ENCODE results near the gene LITAF.

DNA sequence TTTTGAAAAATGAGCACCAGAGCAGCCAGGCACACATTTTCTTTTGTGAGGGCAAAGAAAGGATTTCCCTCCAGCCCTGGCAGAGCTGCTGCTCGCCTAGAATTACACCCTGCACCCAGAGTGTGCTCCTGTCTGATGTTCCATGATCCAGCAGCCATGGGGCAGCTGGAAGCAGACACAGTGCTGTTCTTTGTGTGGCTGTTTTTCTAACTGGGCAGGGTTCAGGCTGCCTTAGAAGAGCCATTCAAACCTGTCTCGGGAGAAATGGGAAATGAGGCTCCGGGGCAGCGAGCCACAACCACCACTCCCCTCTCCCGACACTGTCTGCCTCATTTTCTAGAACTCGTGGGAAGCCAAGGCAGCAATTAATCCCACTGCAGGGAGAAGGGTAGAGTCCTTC is 28.9 kb downstream of the LITAF start:
- no peak for TF ChIP-seq EP300 (IDR thresholded peaks at IDR 0.05)
- TF ChIP-seq, protein P1, sequence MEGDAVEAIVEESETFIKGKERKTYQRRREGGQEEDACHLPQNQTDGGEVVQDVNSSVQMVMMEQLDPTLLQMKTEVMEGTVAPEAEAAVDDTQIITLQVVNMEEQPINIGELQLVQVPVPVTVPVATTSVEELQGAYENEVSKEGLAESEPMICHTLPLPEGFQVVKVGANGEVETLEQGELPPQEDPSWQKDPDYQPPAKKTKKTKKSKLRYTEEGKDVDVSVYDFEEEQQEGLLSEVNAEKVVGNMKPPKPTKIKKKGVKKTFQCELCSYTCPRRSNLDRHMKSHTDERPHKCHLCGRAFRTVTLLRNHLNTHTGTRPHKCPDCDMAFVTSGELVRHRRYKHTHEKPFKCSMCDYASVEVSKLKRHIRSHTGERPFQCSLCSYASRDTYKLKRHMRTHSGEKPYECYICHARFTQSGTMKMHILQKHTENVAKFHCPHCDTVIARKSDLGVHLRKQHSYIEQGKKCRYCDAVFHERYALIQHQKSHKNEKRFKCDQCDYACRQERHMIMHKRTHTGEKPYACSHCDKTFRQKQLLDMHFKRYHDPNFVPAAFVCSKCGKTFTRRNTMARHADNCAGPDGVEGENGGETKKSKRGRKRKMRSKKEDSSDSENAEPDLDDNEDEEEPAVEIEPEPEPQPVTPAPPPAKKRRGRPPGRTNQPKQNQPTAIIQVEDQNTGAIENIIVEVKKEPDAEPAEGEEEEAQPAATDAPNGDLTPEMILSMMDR (IDR thresholded peaks at IDR 0.05) = no peak
- TF ChIP-seq POLR2A (IDR thresholded peaks at IDR 0.05) = no peak
- no peak for TF ChIP-seq POLR2AphosphoS5 (IDR thresholded peaks at IDR 0.05)

Measured in gastroesophageal sphincter (tissue), 3 donors.